NCI-H774 (cell line): Measurements from ENCODE around the gene IL36B.

Source experiments
- DNase-seq: peaks from one replicate; lab custom pipeline; 2025; lab: John Stamatoyannopoulos, UW

The IL36B gene

DNA sequence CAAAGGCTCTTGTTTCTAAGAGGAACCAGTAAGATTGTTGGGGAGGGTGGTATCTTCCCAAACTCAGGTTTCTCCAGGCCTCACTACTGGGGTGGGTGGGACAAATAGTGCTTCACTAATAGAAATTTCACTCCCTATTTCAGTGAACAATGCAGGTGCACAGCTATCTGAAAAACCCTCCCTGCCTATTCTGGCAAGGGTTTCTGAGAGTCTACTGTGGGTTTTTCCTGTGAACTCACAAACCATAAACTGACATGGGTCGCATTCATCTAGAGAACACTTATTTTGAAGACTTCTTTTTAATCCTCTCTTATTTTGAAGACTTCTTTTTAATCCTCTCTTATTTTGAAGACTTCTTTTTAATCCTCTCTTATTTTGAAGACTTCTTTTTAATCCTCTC is 43.0 kb downstream of the IL36B start:
- no peak for DNase-seq

GRCh38 chr2:113007250-113007649 is 45.4 kb downstream of the IL36B start:
- DNase-seq: no peak

GRCh38 chr2:113005030-113005509 is 47.6 kb downstream of the IL36B start, which contains the start of gene IL36A:
Gene IL36A, plus strand, starts transcription at chr2:113005459. Its CDS starts 413 bp downstream, at chr2:113005872.
- no peak for DNase-seq

- DNase-seq: no peak
Measured at GRCh38 chr2:113002677-113003076, 50.0 kb downstream of the IL36B start.

- DNase-seq: no peak
Measured at GRCh38 chr2:113000436-113000835, 52.2 kb downstream of the IL36B start.

DNA sequence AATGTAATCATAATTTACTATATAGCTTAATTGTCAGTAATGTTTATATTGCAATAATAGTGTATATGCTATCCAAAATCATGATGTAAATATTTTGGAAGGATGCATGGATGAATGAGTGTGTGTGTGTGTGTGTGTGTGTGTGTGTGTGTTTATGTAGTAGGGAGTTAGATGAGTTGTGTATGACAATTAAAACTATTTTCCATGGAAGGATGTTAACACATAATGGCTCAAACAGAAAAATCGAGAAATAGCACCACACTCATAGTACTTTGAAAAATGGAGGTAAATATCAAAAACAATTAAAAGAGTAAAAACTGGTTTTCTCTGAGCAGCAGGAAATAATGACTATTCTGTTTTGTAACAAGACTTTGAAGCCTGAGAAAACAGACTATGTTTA is 55.5 kb downstream of the IL36B start:
- DNase-seq: no peak

DNA sequence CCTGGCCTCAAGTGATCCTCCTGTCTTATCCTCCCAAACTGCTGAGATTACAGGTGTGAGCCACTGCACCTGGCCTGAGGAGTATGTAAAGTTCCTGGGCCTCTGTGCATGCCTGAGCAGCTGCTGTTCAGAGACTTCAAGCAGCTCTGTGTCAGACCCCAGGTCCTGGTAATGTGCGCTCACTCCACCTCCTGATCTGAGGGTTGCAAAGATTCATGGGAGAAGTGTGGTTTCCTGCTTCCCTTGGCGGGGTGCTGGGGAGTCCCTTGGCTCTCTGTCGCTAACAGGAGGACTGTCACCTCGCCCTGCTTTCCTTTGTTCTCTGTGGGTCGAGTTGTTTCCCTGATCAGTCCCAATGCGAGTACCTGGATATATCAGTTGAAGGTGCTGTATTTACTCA is 56.0 kb downstream of the IL36B start:
- DNase-seq: no peak

DNA sequence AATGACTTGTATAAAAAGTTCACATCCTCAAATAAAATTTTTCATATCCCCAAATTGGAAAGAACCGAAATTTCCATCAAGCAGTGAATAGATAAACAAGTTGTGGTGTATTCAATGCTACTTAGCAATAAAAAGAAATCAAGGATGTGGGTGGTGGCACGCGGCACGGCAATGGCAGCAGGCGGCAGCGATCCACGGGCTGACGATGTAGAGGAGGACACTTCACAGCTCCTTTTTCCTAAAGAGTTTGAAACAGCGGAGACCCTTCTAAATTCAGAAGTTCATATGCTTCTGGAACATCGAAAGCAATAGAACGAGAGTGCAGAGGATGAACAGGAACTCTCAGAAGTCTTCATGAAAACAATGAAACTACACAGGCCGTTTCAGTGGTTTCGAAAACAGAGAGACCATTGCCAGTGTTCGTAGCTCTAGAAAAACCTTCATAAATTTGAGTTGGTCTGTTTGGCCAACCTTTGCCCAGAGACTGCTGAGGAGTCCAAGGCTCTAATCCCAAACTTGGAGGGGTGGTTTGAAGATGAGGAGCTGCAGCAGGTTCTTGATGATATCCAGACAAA is 57.2 kb downstream of the IL36B start:
- no peak for DNase-seq

DNA sequence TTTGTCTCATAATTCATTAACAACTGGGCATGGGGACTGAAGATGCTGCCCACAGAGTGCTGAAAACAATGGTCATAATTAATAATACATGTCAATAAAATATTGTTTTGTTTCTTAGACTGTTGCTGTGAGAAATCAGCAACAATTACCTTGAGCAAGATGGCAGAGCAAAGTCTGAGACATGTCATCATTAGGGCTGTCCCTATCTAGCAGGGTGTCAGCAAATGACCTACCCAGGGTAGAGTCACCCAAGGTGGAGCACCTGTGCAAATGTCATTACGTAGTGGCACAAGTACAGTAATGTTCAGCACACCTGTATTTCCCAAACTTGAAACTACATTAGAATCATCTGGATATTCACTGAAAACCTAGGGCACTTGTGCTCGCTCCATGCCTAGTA is 58.0 kb downstream of the IL36B start:
- DNase-seq: no peak

- no peak for DNase-seq
Measured at GRCh38 chr2:112993831-112994230, 58.8 kb downstream of the IL36B start.

GRCh38 chr2:112989611-112990010 is 63.1 kb downstream of the IL36B start:
- DNase-seq: no peak

- DNase-seq: no peak
Measured at GRCh38 chr2:112985090-112985489, 67.6 kb downstream of the IL36B start.

GRCh38 chr2:112980537-112980936 is 72.1 kb downstream of the IL36B start:
- DNase-seq: no peak

GRCh38 chr2:112979731-112980130 is 72.9 kb downstream of the IL36B start:
- DNase-seq: no peak

DNA sequence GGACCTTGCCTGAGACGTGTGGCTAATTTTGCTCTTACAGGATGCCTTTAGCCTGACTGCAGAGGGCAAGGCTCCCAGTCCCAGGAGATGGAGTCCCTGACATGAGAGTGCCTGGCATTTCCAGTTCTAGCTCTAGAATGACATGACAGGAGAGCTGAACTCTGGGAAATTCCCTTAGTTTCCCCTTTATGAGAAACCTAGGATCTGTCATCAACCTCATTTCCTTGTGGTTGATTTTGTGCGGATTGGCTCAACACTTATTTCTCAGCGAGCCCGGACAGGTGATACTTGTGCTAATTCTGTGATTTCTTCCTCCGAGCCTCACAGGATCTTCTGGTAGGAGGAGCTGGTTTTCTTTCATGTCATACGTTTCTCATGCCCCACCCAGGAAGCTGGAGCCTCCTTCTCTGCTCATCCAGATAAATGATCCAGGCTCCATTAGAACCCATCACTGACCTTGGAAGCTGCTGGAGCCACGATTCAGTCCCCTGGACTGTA is 75.1 kb downstream of the IL36B start, which contains the start of gene IL36G:
TSS of gene IL36G (plus strand) at position 448 of the 498 bp plus-strand sequence. CDS start 633 bp downstream, outside the sequence.
- no peak for DNase-seq
